Measurements from ENCODE around the gene LPAR3. TPM values are rescaled to one million over a fixed set of nuclear protein-coding genes. Genes with fewer than 3 reads are reported as not detected.

LPAR3 gene
- total RNA-seq, 2 experiments from 2014 or later: 0.74 to 1.1 TPM

GRCh38 chr1:84802567-84803232 lies 90.3 kb downstream of the LPAR3 start:
- H3K9me3 Mint-ChIP-seq: no peaks in the 10 kb centered on the region
- intact Hi-C loops (cut with micrococcal nuclease): no loop called here
- H3K27ac Mint-ChIP-seq: no peak overlapping the region
- no peak for DNase-seq
- H3K4me3 Mint-ChIP-seq: no peak overlapping the region
- CTCF ChIA-PET: interaction anchor here (0.7 to 1.6 kb wide), 5 partner anchors 16 to 250 kb away, joined by 3 to 6 read pairs (median 4); no protein-coding TSS in a partner anchor
- H3K27me3 Mint-ChIP-seq (ENCODE audit: low read depth): no peaks in the 10 kb centered on the region
- no peaks in the 10 kb centered on the region for H3K4me1 Mint-ChIP-seq (ENCODE audit: low read depth)
- H3K36me3 Mint-ChIP-seq (ENCODE audit: low read depth): no peaks in the 10 kb centered on the region

GRCh38 chr1:84800090-84801073 lies 92.6 kb downstream of the LPAR3 start:
- Mint-ChIP-seq H3K27me3 (ENCODE audit: low read depth) (peaks cover 3% of the 10 kb centered on the region), H3K9me3 (no peaks in the 10 kb centered on the region), H3K27ac (no peak overlapping the region), H3K36me3 (ENCODE audit: low read depth) (no peaks in the 10 kb centered on the region), H3K4me3 (no peak overlapping the region), H3K4me1 (ENCODE audit: low read depth) (no peaks in the 10 kb centered on the region)
- CTCF ChIA-PET: interaction anchor here (0.6 kb wide), 1 partner anchor 97 kb away, joined by 3 read pairs; no protein-coding TSS in a partner anchor
- DNase-seq: no peak
- intact Hi-C loops (cut with micrococcal nuclease): no loop called here

- H3K4me3 Mint-ChIP-seq: no peak overlapping the region
- no peak for DNase-seq
- no peaks in the 10 kb centered on the region for H3K36me3 Mint-ChIP-seq (ENCODE audit: low read depth)
- H3K27ac Mint-ChIP-seq: no peak overlapping the region
- intact Hi-C loops (cut with micrococcal nuclease): no loop called here
- H3K27me3 Mint-ChIP-seq (ENCODE audit: low read depth): peaks cover 3% of the 10 kb centered on the region
- H3K4me1 Mint-ChIP-seq (ENCODE audit: low read depth): no peaks in the 10 kb centered on the region
- no peaks in the 10 kb centered on the region for H3K9me3 Mint-ChIP-seq
- CTCF ChIA-PET: no interaction called here
Observed at GRCh38 chr1:84797603-84798002, 95.4 kb downstream of the LPAR3 start.

- Mint-ChIP-seq H3K27me3 (ENCODE audit: low read depth) (peaks cover 3% of the 10 kb centered on the region), H3K4me3 (no peak overlapping the region), H3K36me3 (ENCODE audit: low read depth) (no peaks in the 10 kb centered on the region), H3K4me1 (ENCODE audit: low read depth) (no peaks in the 10 kb centered on the region), H3K9me3 (no peaks in the 10 kb centered on the region), H3K27ac (no peak overlapping the region)
- no peak for DNase-seq
- intact Hi-C loops (cut with micrococcal nuclease): no loop called here
- CTCF ChIA-PET: interaction anchor here (0.9 to 1.6 kb wide), 3 partner anchors 14 to 24 kb away, joined by 3 to 6 read pairs (median 4); no protein-coding TSS in a partner anchor
Observed at GRCh38 chr1:84795966-84796600, 96.9 kb downstream of the LPAR3 start.

- H3K36me3 Mint-ChIP-seq (ENCODE audit: low read depth): no peaks in the 10 kb centered on the region
- CTCF ChIA-PET: interaction anchor here (0.9 to 1.6 kb wide), 4 partner anchors 13 to 42 kb away, joined by 3 to 6 read pairs (median 4); no protein-coding TSS in a partner anchor
- no peak overlapping the region for H3K4me3 Mint-ChIP-seq
Observed at GRCh38 chr1:84795213-84795612, 97.8 kb downstream of the LPAR3 start.

GRCh38 chr1:84792421-84792820 lies 100.6 kb downstream of the LPAR3 start:
- Mint-ChIP-seq H3K27ac (no peak overlapping the region), H3K27me3 (ENCODE audit: low read depth) (peaks cover 3% of the 10 kb centered on the region), H3K9me3 (no peaks in the 10 kb centered on the region), H3K4me3 (no peak overlapping the region), H3K4me1 (ENCODE audit: low read depth) (no peaks in the 10 kb centered on the region), H3K36me3 (ENCODE audit: low read depth) (no peaks in the 10 kb centered on the region)
- no peak for DNase-seq
- CTCF ChIA-PET: interaction anchor here (1.2 to 1.9 kb wide), 4 partner anchors 10 to 143 kb away, joined by 5 to 16 read pairs (median 6); no protein-coding TSS in a partner anchor
- intact Hi-C loops (cut with micrococcal nuclease): no loop called here

More at GRCh38 chr1:84795213-84795612, 97.8 kb downstream of the LPAR3 start:
- Mint-ChIP-seq H3K27ac (no peak overlapping the region), H3K27me3 (ENCODE audit: low read depth) (peaks cover 3% of the 10 kb centered on the region), H3K9me3 (no peaks in the 10 kb centered on the region), H3K4me1 (ENCODE audit: low read depth) (no peaks in the 10 kb centered on the region)
- intact Hi-C loops (cut with micrococcal nuclease): no loop called here
- DNase-seq: no peak

- Mint-ChIP-seq H3K4me1 (ENCODE audit: low read depth) (no peaks in the 10 kb centered on the region), H3K27ac (no peak overlapping the region), H3K4me3 (no peak overlapping the region), H3K9me3 (no peaks in the 10 kb centered on the region), H3K27me3 (ENCODE audit: low read depth) (no peaks in the 10 kb centered on the region), H3K36me3 (ENCODE audit: low read depth) (no peaks in the 10 kb centered on the region)
- CTCF ChIA-PET: interaction anchor here (0.6 to 1.5 kb wide), 2 partner anchors 17 to 64 kb away, joined by 3 read pairs; no protein-coding TSS in a partner anchor
- no peak for DNase-seq
- intact Hi-C loops (cut with micrococcal nuclease): loop anchor here (10.0 kb wide), 1 partner anchor 236 kb away; no protein-coding TSS in a partner anchor
Observed at GRCh38 chr1:84789014-84789413, 104.0 kb downstream of the LPAR3 start.

- CTCF ChIA-PET: interaction anchor here (0.9 to 1.1 kb wide), 3 partner anchors 9 to 150 kb away, joined by 3 to 4 read pairs (median 3); no protein-coding TSS in a partner anchor
- intact Hi-C loops (cut with micrococcal nuclease): loop anchor here (10.0 kb wide), 1 partner anchor 239 kb away; no protein-coding TSS in a partner anchor
- Mint-ChIP-seq H3K9me3 (no peaks in the 10 kb centered on the region), H3K27ac (no peak overlapping the region), H3K4me3 (no peak overlapping the region), H3K36me3 (ENCODE audit: low read depth) (no peaks in the 10 kb centered on the region), H3K27me3 (ENCODE audit: low read depth) (no peaks in the 10 kb centered on the region), H3K4me1 (ENCODE audit: low read depth) (peaks cover 13% of the 10 kb centered on the region)
- DNase-seq: no peak
Observed at GRCh38 chr1:84785271-84786036, 107.6 kb downstream of the LPAR3 start.

GRCh38 chr1:84782881-84783280 lies 110.1 kb downstream of the LPAR3 start:
- DNase-seq: no peak
- Mint-ChIP-seq H3K4me3 (no peak overlapping the region), H3K27ac (no peak overlapping the region), H3K9me3 (no peaks in the 10 kb centered on the region), H3K36me3 (ENCODE audit: low read depth) (no peaks in the 10 kb centered on the region), H3K4me1 (ENCODE audit: low read depth) (peaks cover 22% of the 10 kb centered on the region), H3K27me3 (ENCODE audit: low read depth) (no peaks in the 10 kb centered on the region)
- CTCF ChIA-PET: interaction anchor here (0.7 to 3.9 kb wide), 19 partner anchors 9 to 350 kb away, joined by 3 to 39 read pairs (median 4); no protein-coding TSS in a partner anchor
- intact Hi-C loops (cut with micrococcal nuclease): loop anchor here (1.0 to 10.0 kb wide), 5 partner anchors 80 to 474 kb away; partner anchors contain the start of genes C1orf52 and LPAR3

- H3K36me3 Mint-ChIP-seq (ENCODE audit: low read depth): no peaks in the 10 kb centered on the region
- CTCF ChIA-PET: interaction anchor here (0.6 to 3.9 kb wide), 29 partner anchors 8 to 759 kb away, joined by 3 to 39 read pairs (median 4); no protein-coding TSS in a partner anchor
- intact Hi-C loops (cut with micrococcal nuclease): loop anchor here (1.0 to 10.0 kb wide), 5 partner anchors 81 to 475 kb away; partner anchors contain the start of genes C1orf52 and LPAR3
- H3K27ac Mint-ChIP-seq: no peak overlapping the region
- no peaks in the 10 kb centered on the region for H3K9me3 Mint-ChIP-seq
- DNase-seq: peak; percentile 89
- H3K27me3 Mint-ChIP-seq (ENCODE audit: low read depth): no peaks in the 10 kb centered on the region
- peaks cover 22% of the 10 kb centered on the region for H3K4me1 Mint-ChIP-seq (ENCODE audit: low read depth)
- H3K4me3 Mint-ChIP-seq: peak overlapping the region; percentile 69
Observed at GRCh38 chr1:84781946-84782771, 110.8 kb downstream of the LPAR3 start.

Data from activated naive CD4-positive, alpha-beta T cell treated with anti-CD3 and anti-CD28 coated beads for 36 hours (primary cell).